Muscle layer of duodenum (tissue), 2 donors: ENCODE measurements around the gene ANO2.

Experiments used
- H3K27ac ChIP-seq: one replicate; pipeline ENCODE4 v1.7.0; 2013; ENCODE audit warnings: mild to moderate bottlenecking, low read length
- H3K27me3 ChIP-seq: one replicate; pipeline ENCODE4 v1.7.0; 2013; ENCODE audit warnings: low read depth, mild to moderate bottlenecking, control low read depth, low read length
- H3K36me3 ChIP-seq, 2 donors: one replicate each; pipeline ENCODE4 v1.7.0; 2013; ENCODE audit warnings: low read length in 2 of 2, control low read depth in 1 of 2, mild to moderate bottlenecking in 1 of 2; ENCODE audit not compliant: insufficient read depth in 2 of 2, control insufficient read depth in 1 of 2
- H3K4me1 ChIP-seq, 2 donors: one replicate each; pipeline ENCODE4 v1.7.0; 2013; ENCODE audit warnings: low read length in 2 of 2, mild to moderate bottlenecking in 2 of 2, control low read depth in 1 of 2, moderate library complexity in 1 of 2; ENCODE audit not compliant: insufficient read depth in 2 of 2, control insufficient read depth in 1 of 2
- H3K4me3 ChIP-seq, 2 donors: one replicate each; pipeline ENCODE4 v1.7.0; 2013; ENCODE audit warnings: low read length in 2 of 2, low read depth in 1 of 2, mild to moderate bottlenecking in 1 of 2
- H3K9me3 ChIP-seq, 2 donors: one replicate each; pipeline ENCODE4 v1.7.0; 2013; ENCODE audit warnings: low read length in 2 of 2, control low read depth in 1 of 2, mild to moderate bottlenecking in 1 of 2; ENCODE audit not compliant: control insufficient read depth in 1 of 2
- donor health status: healthy.

The ANO2 gene

DNA sequence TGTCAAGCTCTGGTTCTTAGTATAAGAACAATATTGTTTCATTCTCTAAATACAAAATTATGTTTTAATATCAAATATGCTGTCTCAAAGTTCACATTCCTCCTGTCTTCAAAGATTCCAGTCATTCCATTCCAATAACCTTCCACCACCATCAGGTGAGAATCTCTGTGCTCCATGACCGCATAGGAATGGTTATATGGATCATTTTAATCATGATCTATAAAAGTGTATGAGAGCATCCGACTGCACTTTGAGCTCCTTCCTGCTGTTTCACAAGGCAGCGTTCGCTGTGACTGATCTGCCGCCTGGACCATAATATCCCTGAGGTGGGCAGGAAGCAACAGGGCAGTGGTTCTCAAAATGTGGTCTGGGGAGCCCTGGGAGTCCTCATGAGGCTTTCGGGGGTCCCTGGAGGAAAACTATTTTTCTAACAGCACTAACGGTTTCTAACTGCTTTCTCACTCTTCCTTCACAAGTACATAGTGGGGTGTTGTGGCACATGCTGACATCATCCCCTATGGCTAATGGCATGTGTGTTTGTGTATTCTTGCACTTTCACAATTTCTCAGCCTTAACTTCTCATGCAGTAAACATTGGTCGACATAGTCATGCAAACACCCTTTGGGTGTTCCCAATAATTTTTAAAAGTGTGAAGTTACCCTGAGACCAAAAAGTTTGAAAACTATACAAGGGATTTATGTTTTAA, 137.4 kb downstream of the ANO2 start:
- no peak overlapping the region for H3K4me3 ChIP-seq
- H3K27me3 ChIP-seq, result peaks cover 7% of the 10 kb centered on the region
- H3K9me3 ChIP-seq, result no peaks in the 10 kb centered on the region
- H3K27ac ChIP-seq, result no peak overlapping the region
- H3K36me3 ChIP-seq, result no peaks in the 10 kb centered on the region
- no peaks in the 10 kb centered on the region for H3K4me1 ChIP-seq

DNA sequence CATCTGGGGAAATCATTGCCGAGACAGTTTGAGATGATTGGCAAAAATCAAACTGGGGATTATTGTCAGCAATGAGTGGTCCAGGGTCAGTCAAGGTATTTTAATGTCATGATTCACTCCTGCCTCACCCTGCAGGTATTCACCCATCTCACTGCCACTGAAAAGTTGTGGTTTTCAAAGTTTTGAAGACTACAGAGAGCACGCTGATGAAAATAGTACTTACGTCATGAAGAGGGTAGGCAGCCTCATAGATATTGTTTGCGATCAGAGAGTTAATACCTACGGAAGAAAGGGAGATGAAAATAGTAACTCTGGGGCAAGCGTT, 138.0 kb downstream of the ANO2 start:
- Histone ChIP-seq H3K27ac (no peak overlapping the region), H3K9me3 (no peaks in the 10 kb centered on the region), H3K4me3 (no peak overlapping the region), H3K27me3 (peaks cover 7% of the 10 kb centered on the region), H3K4me1 (no peaks in the 10 kb centered on the region), H3K36me3 (no peaks in the 10 kb centered on the region)

DNA sequence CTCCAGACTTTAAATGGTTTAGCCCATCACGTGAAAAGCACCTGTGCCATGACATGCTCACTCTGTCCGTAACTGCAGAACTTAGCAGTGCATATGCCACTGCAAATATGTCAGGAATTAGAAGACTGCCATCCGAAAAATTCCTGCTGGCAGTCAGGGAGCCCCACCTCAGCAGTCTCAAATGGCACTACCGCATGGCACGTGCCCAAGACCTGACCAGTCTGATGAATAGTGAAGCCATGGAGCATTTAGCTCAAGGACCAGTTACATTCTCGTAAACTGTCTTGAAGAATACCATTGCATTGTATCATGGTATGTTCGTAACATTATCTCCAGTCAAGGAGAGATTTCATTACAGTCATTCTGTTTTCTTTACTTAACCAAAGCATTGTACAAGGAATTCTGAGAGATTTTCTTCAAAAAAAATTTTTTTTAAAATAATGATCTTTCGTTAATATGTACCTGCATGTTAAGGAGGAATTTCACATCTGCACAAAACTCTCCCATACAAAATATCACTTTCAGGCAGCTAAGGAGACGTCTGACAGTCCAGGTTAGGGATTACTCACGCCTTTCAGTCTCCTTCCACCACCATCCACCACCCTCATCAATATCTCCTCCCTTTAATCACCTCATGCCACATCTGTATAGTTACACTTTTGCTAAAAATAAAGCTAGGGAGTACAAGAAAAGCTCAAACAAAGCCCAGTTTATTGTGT, 138.5 kb downstream of the ANO2 start:
- no peak overlapping the region for H3K27ac ChIP-seq

DNA sequence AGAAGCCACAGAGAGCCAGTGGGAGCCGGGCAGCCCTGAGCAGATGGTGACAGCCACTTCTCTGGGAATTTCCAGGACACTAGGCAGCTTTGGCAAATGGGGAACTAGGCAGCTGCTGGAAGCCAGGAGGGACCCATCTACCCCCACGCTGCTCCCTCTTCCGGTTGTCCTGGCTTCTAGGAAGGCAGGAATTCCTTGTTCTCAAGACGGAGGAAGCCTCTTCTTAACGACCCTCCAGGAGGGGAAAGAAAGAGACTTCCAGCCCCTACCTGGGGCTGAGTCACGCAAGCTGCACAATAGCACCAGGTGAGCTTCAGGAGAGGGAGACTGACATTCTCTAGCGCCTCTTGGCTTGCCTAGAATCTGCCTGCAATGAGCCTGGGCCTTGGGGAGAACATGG, 141.5 kb downstream of the ANO2 start:
- H3K36me3 ChIP-seq, result no peaks in the 10 kb centered on the region
- no peak overlapping the region for H3K4me3 ChIP-seq
- peaks cover 3% of the 10 kb centered on the region for H3K27me3 ChIP-seq
- H3K9me3 ChIP-seq, result no peaks in the 10 kb centered on the region
- H3K4me1 ChIP-seq, result no peaks in the 10 kb centered on the region
- H3K27ac ChIP-seq, result no peak overlapping the region

More for the DNA sequence above, 138.5 kb downstream of the ANO2 start:
- Histone ChIP-seq H3K9me3 (no peaks in the 10 kb centered on the region), H3K36me3 (no peaks in the 10 kb centered on the region), H3K4me3 (no peak overlapping the region), H3K27me3 (peaks cover 7% of the 10 kb centered on the region), H3K4me1 (no peaks in the 10 kb centered on the region)

DNA sequence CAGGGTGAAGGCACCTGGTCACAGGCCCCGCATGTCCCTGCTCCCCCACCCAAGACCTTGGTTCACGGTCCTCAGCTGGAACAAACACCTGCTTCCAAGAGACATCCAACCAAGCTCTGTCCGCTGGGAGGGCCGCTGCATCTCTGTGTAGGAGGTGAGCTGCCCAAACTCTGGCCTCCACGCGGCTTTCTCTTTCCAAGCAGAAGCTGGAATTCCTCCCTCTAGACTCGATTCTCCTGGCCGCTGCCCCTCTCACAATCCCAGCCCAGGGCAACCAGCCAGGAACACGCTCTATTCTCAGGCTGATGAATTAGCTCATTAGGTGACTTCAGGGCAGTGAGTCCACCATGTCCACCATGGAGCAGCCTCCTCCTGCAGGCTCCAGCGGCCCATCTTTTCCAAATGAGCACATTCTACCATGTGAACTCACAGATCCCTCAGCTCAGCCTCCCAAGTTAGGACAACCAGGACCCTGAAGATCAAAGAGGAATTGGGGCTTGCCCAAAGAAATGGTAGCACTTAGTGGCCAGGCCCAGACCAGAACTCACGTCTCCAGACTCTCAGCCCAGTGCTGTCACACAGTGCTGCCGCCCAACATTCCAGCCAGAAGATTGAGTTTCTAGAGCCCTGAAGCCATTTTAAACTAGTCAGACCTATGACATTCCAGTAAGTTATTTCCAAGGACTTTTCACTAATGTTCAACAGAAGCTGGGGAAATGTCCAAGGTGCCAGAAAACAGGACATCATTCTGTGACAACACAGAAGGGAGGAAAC, 146.6 kb downstream of the ANO2 start:
- Histone ChIP-seq H3K4me1 (no peaks in the 10 kb centered on the region), H3K36me3 (no peaks in the 10 kb centered on the region), H3K27ac (no peak overlapping the region), H3K4me3 (no peak overlapping the region), H3K9me3 (no peaks in the 10 kb centered on the region), H3K27me3 (no peaks in the 10 kb centered on the region)

DNA sequence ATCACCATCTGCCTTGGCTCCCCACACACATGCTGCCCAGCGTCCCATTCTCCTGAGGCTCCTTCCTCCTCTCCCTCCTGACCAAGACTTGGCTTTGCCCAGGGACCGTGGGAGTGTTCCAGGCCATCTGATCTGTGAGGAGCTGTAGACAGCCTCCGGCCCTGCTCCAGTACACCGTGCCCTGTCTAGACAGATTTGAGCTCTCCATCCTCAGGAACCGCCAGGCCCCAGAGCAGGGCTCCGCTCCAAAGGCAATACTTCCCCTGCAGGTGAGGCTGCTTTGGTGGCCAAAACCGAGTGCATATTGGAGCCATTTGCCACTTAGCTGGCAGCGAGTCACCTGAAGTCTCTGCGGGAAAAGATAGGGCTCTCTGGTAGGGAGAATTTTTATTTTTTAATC, 147.4 kb downstream of the ANO2 start:
- H3K4me3 ChIP-seq, result no peak overlapping the region
- no peaks in the 10 kb centered on the region for H3K4me1 ChIP-seq
- no peaks in the 10 kb centered on the region for H3K27me3 ChIP-seq
- no peak overlapping the region for H3K27ac ChIP-seq
- H3K36me3 ChIP-seq, result no peaks in the 10 kb centered on the region
- H3K9me3 ChIP-seq, result no peaks in the 10 kb centered on the region

DNA sequence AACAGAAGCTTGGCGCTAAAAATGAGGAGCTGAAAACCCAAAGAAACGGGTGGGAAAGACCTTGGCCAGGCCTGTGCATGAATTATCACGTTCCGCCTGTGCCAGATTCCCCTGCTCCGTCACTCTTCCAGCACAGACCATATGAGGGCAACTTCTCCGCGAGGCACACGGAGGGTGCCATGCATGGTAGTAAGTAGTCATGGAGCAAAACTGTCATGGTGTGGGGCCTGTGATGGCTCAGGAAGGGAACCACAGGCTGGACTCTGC, 148.2 kb downstream of the ANO2 start:
- Histone ChIP-seq H3K27ac (no peak overlapping the region), H3K36me3 (no peaks in the 10 kb centered on the region), H3K4me1 (no peaks in the 10 kb centered on the region), H3K4me3 (no peak overlapping the region), H3K27me3 (no peaks in the 10 kb centered on the region), H3K9me3 (no peaks in the 10 kb centered on the region)

DNA sequence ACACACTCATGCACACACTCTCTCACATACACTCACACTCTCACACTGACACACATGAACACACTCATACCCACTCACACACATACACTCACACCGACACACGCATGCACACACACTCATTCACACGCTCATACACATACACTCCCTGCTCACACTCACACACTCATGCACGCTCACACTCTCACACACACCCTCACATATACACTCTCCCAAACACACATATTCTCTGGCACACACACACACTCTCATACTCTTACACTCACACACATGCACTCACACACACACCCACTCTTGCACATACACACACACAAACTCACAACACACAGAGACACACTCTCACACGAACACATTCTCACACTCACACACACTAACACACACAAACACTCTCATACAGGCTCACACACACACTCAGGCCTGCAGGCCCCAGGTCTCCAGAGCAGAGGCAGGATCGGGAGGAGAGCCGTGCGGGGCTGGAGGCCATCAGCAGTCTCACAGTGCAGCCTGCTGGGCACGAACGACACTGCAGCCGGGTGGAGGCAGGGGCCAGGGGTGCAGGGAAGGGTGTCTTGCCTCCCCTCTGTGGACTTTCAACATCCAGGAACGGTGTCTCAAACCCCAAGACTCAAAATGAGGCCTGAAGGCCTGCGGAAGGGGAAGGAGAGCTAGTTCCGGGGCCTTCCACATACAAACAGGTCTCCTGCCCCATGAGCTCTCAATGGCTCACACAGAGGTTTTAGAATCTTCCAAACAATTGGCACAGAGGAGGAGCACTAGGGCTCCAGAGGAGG, 148.7 kb downstream of the ANO2 start:
- Histone ChIP-seq H3K9me3 (no peaks in the 10 kb centered on the region), H3K27me3 (no peaks in the 10 kb centered on the region), H3K4me3 (no peak overlapping the region), H3K27ac (no peak overlapping the region), H3K36me3 (no peaks in the 10 kb centered on the region), H3K4me1 (no peaks in the 10 kb centered on the region)

DNA sequence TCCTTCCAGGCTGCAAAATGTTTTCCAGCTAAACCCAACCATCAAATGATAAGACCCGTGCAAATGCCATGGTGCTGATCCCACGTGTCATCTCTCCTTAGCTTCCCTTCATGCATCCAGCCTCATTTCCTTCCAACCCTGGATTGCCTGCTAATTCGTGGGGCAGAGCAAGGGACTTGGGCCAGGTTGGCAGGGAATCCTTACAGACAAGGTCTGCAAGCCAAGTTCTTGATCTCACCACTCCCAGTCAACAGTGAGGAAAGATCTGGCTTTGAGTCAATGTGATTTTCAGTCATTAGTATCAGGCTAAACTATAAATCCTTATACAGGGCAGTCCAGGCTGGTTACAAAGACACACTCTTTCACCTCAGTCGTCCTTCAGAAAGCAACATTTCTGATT, 150.9 kb downstream of the ANO2 start:
- no peak overlapping the region for H3K4me3 ChIP-seq
- H3K36me3 ChIP-seq, result no peaks in the 10 kb centered on the region
- H3K4me1 ChIP-seq, result no peaks in the 10 kb centered on the region
- H3K27me3 ChIP-seq, result no peaks in the 10 kb centered on the region
- no peak overlapping the region for H3K27ac ChIP-seq
- no peaks in the 10 kb centered on the region for H3K9me3 ChIP-seq

DNA sequence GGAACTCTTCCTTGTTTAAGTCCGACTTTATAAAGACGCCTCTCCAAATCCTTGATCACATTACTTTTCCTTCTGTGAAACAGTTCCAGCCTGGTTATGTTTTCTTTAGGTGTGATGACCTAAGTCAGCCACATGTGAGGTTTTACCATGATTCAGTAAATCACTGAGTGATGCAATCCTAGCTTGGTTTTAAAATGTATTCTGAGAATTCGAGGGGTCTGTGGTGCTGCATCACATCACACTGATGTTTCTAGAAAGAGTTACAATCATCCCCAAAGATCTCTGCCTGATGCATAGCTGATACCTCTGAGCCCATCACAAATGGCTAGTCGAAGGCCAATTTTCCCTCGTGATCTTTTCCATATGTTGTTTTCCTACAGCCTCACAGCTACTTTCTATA, 152.7 kb downstream of the ANO2 start:
- H3K36me3 ChIP-seq, result no peaks in the 10 kb centered on the region
- no peaks in the 10 kb centered on the region for H3K4me1 ChIP-seq
- H3K27me3 ChIP-seq, result no peaks in the 10 kb centered on the region
- no peak overlapping the region for H3K4me3 ChIP-seq
- no peaks in the 10 kb centered on the region for H3K9me3 ChIP-seq
- no peak overlapping the region for H3K27ac ChIP-seq

DNA sequence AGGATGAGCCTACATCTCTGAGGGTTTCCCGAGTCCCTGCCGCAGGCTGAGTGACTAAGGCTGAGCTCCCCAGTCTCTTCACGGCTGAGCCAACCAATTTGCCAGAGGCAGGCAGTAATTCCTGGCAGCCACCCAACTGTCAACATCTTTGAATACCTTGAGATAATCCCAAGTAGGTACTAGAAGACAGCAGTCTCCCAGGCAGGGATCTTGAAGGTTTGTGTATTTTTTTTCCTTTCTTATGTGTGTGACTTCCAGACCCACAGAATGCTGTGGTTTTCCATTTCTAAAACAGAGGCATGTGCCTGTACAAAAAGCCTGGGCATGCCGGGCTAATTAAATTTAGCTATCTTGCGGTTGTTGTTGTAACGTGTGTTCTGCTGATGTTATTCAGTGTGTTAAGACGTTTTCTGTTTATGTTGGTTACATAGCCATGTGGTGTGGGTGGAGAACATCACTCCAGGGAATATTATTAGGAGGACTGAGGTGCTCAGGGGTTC, 155.5 kb downstream of the ANO2 start:
- Histone ChIP-seq H3K9me3 (no peaks in the 10 kb centered on the region), H3K4me3 (no peak overlapping the region), H3K36me3 (no peaks in the 10 kb centered on the region), H3K27me3 (no peaks in the 10 kb centered on the region), H3K27ac (no peak overlapping the region), H3K4me1 (peaks cover 0 to 5% of the 10 kb centered on the region in 2 donors)
